Spinal cord (tissue), 10 donors: ENCODE data around the gene MTPN. TPM values are rescaled to one million over a fixed set of nuclear protein-coding genes. Genes with fewer than 3 reads are reported as not detected.

ENCODE experiments used
- DNase-seq, 6 donors: peaks; one replicate each; pipeline versions ENCODE4 v3.0.0 to v3.0.0-alpha.2; 2013 to 2015; ENCODE audit warnings: low spot score in 6 of 6, low read depth in 4 of 6
- H3K27ac ChIP-seq: one replicate; pipeline ENCODE4 v1.5.1; 2013; ENCODE audit warnings: low read depth, low read length, control low read depth
- H3K27me3 ChIP-seq: one replicate; pipeline ENCODE4 v1.6.1; 2013; ENCODE audit warnings: low read length; ENCODE audit not compliant: control insufficient read depth, insufficient read depth
- H3K36me3 ChIP-seq: one replicate; pipeline ENCODE4 v1.6.1; 2013; ENCODE audit warnings: low read length; ENCODE audit not compliant: control insufficient read depth, insufficient read depth
- H3K4me1 ChIP-seq: one replicate; pipeline ENCODE4 v1.6.1; 2013; ENCODE audit warnings: low read length; ENCODE audit not compliant: control insufficient read depth, insufficient read depth
- H3K4me3 ChIP-seq: one replicate; pipeline ENCODE4 v1.5.1; 2013; ENCODE audit warnings: low read depth, low read length, control low read depth
- H3K9me3 ChIP-seq: one replicate; pipeline ENCODE4 v1.6.1; 2013; ENCODE audit warnings: low read length; ENCODE audit not compliant: control insufficient read depth, insufficient read depth
- WGBS: methylation state at CpG from one replicate; pipeline ENCODE4 v1.1.5; 2013; ENCODE audit warnings: missing lambda C conversion rate; ENCODE audit not compliant: insufficient coverage; 5-methylcytosine and 5-hydroxymethylcytosine counted together
- polyA plus RNA-seq, 2 donors: library from polyadenylated mRNA; unstranded; fragments of 120-200 nt; gene quantifications; one replicate each; pipeline ENCODE4 v1.2.1, GENCODE V29; 2013; ENCODE audit not compliant: insufficient read length in 2 of 2
- total RNA-seq, 2 donors: library from RNA; depleted of rRNA in 1 of 2; stranded (reverse); fragments of 120-200 nt in 1 of 2; fragments of >200 nt in 1 of 2; gene quantifications; one replicate each; pipeline versions ENCODE4 v1.2.3 to v1.2.4, GENCODE V29; 2013 to 2014
- donor health status: healthy.

The MTPN gene
- total and polyA plus RNA-seq, 4 donors: 80.0 to 220 (median 182) TPM

- DNase-seq: no peak
- no peaks in the 10 kb centered on the region for H3K4me1 ChIP-seq
- H3K27me3 ChIP-seq: no peaks in the 10 kb centered on the region
- H3K4me3 ChIP-seq: no peak overlapping the region
- no peaks in the 10 kb centered on the region for H3K9me3 ChIP-seq
- H3K36me3 ChIP-seq: no peaks in the 10 kb centered on the region
- H3K27ac ChIP-seq: no peak overlapping the region
- WGBS: no CpG with 5 or more reads among the region's 2 CpGs
These were observed 32.4 kb downstream of the MTPN start for GRCh38 chr7:135944753-135945152.

DNA sequence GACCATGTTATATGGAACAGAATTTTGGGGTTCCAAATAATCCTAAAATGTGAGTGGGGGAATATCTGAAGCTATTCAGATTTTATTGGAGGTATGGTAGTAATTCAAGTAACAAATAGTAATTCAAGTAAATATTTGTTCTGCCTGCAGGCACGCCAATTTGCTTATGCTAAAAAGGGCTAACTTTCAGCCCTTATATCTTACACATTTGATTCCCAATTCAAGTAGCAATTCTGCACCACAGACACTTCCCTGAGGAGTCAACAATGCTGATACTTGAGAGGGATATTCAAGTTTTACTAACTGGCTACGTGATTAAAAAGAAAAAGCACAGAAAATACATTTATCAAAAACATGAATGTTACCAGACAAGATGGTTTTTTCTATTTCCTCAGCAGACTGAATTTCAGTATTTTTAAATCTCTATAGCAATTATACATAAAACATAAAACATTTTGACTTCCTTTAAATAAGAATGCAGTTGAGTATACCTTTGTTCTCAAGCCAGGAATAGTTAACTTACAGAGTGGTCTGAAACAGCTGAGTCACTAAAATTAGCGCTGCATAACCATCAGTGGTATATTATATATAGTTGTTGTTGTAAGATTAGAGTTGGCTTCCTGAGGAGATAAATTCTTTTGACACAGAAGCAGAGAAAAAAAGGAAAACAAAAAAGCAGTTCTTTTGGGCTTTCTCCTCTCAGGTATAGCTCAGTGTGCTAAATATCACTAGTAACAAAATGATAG is 33.9 kb downstream of the MTPN start:
- no peaks in the 10 kb centered on the region for H3K27me3 ChIP-seq
- no peaks in the 10 kb centered on the region for H3K9me3 ChIP-seq
- DNase-seq: no peak
- no peak overlapping the region for H3K27ac ChIP-seq
- no peaks in the 10 kb centered on the region for H3K4me1 ChIP-seq
- no peaks in the 10 kb centered on the region for H3K36me3 ChIP-seq
- 100% methylated on average over 1 of the region's 3 CpGs for WGBS
- H3K4me3 ChIP-seq: no peak overlapping the region

- no peaks in the 10 kb centered on the region for H3K4me1 ChIP-seq
- H3K27ac ChIP-seq: no peak overlapping the region
- no peaks in the 10 kb centered on the region for H3K9me3 ChIP-seq
- no peaks in the 10 kb centered on the region for H3K36me3 ChIP-seq
- no peak overlapping the region for H3K4me3 ChIP-seq
- H3K27me3 ChIP-seq: no peaks in the 10 kb centered on the region
- no CpG with 5 or more reads among the region's 2 CpGs for WGBS
- no peak for DNase-seq
These were observed 34.5 kb downstream of the MTPN start for GRCh38 chr7:135942614-135943013.

GRCh38 chr7:135940077-135941075 is 36.8 kb downstream of the MTPN start:
- Histone ChIP-seq H3K9me3 (no peaks in the 10 kb centered on the region), H3K4me3 (no peak overlapping the region), H3K4me1 (no peaks in the 10 kb centered on the region), H3K27ac (no peak overlapping the region), H3K27me3 (no peaks in the 10 kb centered on the region), H3K36me3 (no peaks in the 10 kb centered on the region)
- DNase-seq: no peak
- no CpG with 5 or more reads among the region's 3 CpGs for WGBS

GRCh38 chr7:135939261-135939812 is 37.8 kb downstream of the MTPN start:
- no CpG with 5 or more reads among the region's 8 CpGs for WGBS
- DNase-seq: no peak
- Histone ChIP-seq H3K9me3 (no peaks in the 10 kb centered on the region), H3K36me3 (no peaks in the 10 kb centered on the region), H3K27me3 (no peaks in the 10 kb centered on the region), H3K4me1 (no peaks in the 10 kb centered on the region), H3K27ac (no peak overlapping the region), H3K4me3 (no peak overlapping the region)

- H3K27me3 ChIP-seq: no peaks in the 10 kb centered on the region
- no peak for DNase-seq
- no peak overlapping the region for H3K4me3 ChIP-seq
- H3K36me3 ChIP-seq: no peaks in the 10 kb centered on the region
- no peaks in the 10 kb centered on the region for H3K9me3 ChIP-seq
- WGBS: no CpG with 5 or more reads among the region's 3 CpGs
- H3K27ac ChIP-seq: no peak overlapping the region
- H3K4me1 ChIP-seq: no peaks in the 10 kb centered on the region
These were observed 38.6 kb downstream of the MTPN start for GRCh38 chr7:135938563-135938962.

- no peak overlapping the region for H3K27ac ChIP-seq
- no peaks in the 10 kb centered on the region for H3K9me3 ChIP-seq
- no peak for DNase-seq
- H3K4me1 ChIP-seq: no peaks in the 10 kb centered on the region
- no peaks in the 10 kb centered on the region for H3K36me3 ChIP-seq
- no peaks in the 10 kb centered on the region for H3K27me3 ChIP-seq
- no peak overlapping the region for H3K4me3 ChIP-seq
These were observed 39.1 kb downstream of the MTPN start for GRCh38 chr7:135938086-135938485.

GRCh38 chr7:135936497-135937217 is 40.5 kb downstream of the MTPN start:
- Histone ChIP-seq H3K36me3 (no peaks in the 10 kb centered on the region), H3K27ac (no peak overlapping the region), H3K9me3 (no peaks in the 10 kb centered on the region), H3K4me1 (no peaks in the 10 kb centered on the region), H3K4me3 (no peak overlapping the region), H3K27me3 (no peaks in the 10 kb centered on the region)
- DNase-seq: no peak
- WGBS: no CpG with 5 or more reads among the region's 2 CpGs

GRCh38 chr7:135934651-135935050 is 42.5 kb downstream of the MTPN start:
- WGBS: 96% methylated on average over 2 of the region's 2 CpGs
- H3K4me1 ChIP-seq: no peaks in the 10 kb centered on the region
- H3K27ac ChIP-seq: no peak overlapping the region
- no peaks in the 10 kb centered on the region for H3K36me3 ChIP-seq
- no peaks in the 10 kb centered on the region for H3K27me3 ChIP-seq
- H3K9me3 ChIP-seq: no peaks in the 10 kb centered on the region
- DNase-seq: no peak
- no peak overlapping the region for H3K4me3 ChIP-seq
